Adrenal gland (tissue), 12 donors: ENCODE results near the gene CPSF7. TPM values are rescaled to one million over a fixed set of nuclear protein-coding genes. Genes with fewer than 3 reads are reported as not detected.

Source experiments
- DNase-seq, 7 donors: peaks; one replicate each; pipeline ENCODE4 v3.0.0-alpha.2; 2019 to 2020
- H3K27ac ChIP-seq, 5 donors: fragments of 200-600 bp; sonication (generic) in 4 of 5; 1 replicate in 3 of 5; 2 replicates in 2 of 5; pipeline versions ENCODE4 v1.5.1 to v1.8.0; 2016 to 2020; ENCODE audit warnings: mild to moderate bottlenecking in 1 of 5
- H3K27me3 ChIP-seq: fragments of 200-600 bp; 2 replicates; pipeline ENCODE4 v1.8.0; 2021
- H3K36me3 ChIP-seq, 2 donors: fragments of 200-600 bp; replicated peaks in 1 of 2; 1 replicate in 1 of 2; 2 replicates in 1 of 2; pipeline versions ENCODE4 v1.5.1 to v1.8.0; 2018 to 2022
- H3K4me1 ChIP-seq, 2 donors: fragments of 200-600 bp; replicated peaks in 1 of 2; 1 replicate in 1 of 2; 2 replicates in 1 of 2; pipeline versions ENCODE4 v1.5.1 to v1.8.0; 2018 to 2021
- H3K4me3 ChIP-seq, 4 donors: fragments of 200-600 bp; sonication (generic) in 3 of 4; one replicate each; pipeline ENCODE4 v1.5.1; 2016 to 2018
- H3K9me3 ChIP-seq, 3 donors: fragments of 200-600 bp; sonication (generic) in 1 of 3; replicated peaks in 1 of 3; 1 replicate in 2 of 3; 2 replicates in 1 of 3; pipeline versions ENCODE4 v1.5.1 to v1.8.0; 2016 to 2021
- CTCF ChIP-seq, 6 experiments: fragments of 450-650 bp in 4 of 6; fragments of 200-600 bp in 2 of 6; sonication (generic) in 1 of 6; IDR thresholded peaks; 1 replicate in 5 of 6; 2 replicates in 1 of 6; pipeline versions ENCODE4 v1.5.1 to v1.8.0; 2016 to 2021; ENCODE audit warnings: antibody characterized with exemption in 6 of 6, mild to moderate bottlenecking in 2 of 6, moderate library complexity in 1 of 6
- POLR2A ChIP-seq, 2 donors: fragments of 450-650 bp; IDR thresholded peaks; one replicate each; pipeline ENCODE4 v1.6.1; 2017; ENCODE audit warnings: antibody characterized with exemption in 2 of 2, mild to moderate bottlenecking in 2 of 2, moderate library complexity in 1 of 2
- WGBS, 4 donors: extraction: QIAGEN DNeasy Blood & Tissue Kit in 2 of 4; methylation state at CpG; one replicate each; pipeline versions ENCODE4 v1.1.5 to v1.1.7; 2013 to 2017; 5-methylcytosine and 5-hydroxymethylcytosine counted together
- intact Hi-C, 2 donors: fragments of 100-400 bp; cut with DNase I; formaldehyde crosslinking; loops; one replicate each; pipeline versions ENCODE4 v1.14.1 to v1.15.0; 2022 to 2023
- polyA plus RNA-seq, 3 donors: library from polyadenylated mRNA; stranded (reverse); fragments of 200-250 nt in 2 of 3; fragments of 350-450 nt in 1 of 3; fragmentation: Illumina TruSeq in 1 of 3; extraction: RNeasy Lipid Tissue Mini Kit (QIAGEN cat#74804) in 1 of 3; gene quantifications; one replicate each; pipeline ENCODE4 v1.2.3, GENCODE V29; 2013 to 2014
- total RNA-seq, 9 donors: library from RNA; depleted of rRNA in 4 of 9; stranded (reverse); fragments of >200 nt in 4 of 9; fragments of 120-200 nt in 1 of 9; fragmentation: NEBNext Ultra II Directional in 1 of 9; extraction: Animal tissue kit (Norgen Biotek cat#: 25700) in 1 of 9; gene quantifications; one replicate each; pipeline versions ENCODE4 v1.1.0 to v1.2.4, GENCODE V29; 2013 to 2023
- donor health status: healthy with polysubstance abuse.
- donor health status: Bipolar disorder and iron deficiency.
- donor health status: DM: yes; HTN: yes; CAD: no.
- donor health status: DM: no; HTN: no; CAD: no.
- donor health status: DM: no; HTN: no; CAD: no.
- donor health status: DM: yes; HTN: yes; CAD: no.

The CPSF7 gene
- total and polyA plus RNA-seq, 12 donors: 24.6 to 93.5 (median 71.9) TPM

- Histone ChIP-seq H3K4me1 (peaks cover 5 to 21% of the 10 kb centered on the region in 2 donors), H3K36me3 (peaks cover 0 to 98% of the 10 kb centered on the region in 2 donors), H3K27me3 (no peaks in the 10 kb centered on the region), H3K9me3 (no peaks in the 10 kb centered on the region), H3K27ac (peak overlapping the region in 1 of 5 donors; percentile 27), H3K4me3 (no peak overlapping the region)
- intact Hi-C loops: no loop called here
- no peak for DNase-seq
- TF ChIP-seq CTCF (IDR thresholded peaks at IDR 0.05) (no peak), POLR2A (IDR thresholded peaks at IDR 0.05) (no peak)
- WGBS, 4 donors: 53 to 66% (median 61%) methylated on average over 3 of the region's 3 CpGs
Measured at GRCh38 chr11:61416941-61417340, 12.8 kb downstream of the CPSF7 start.

GRCh38 chr11:61415381-61415780, 14.4 kb downstream of the CPSF7 start:
- no peak for DNase-seq
- H3K4me3 ChIP-seq: no peak overlapping the region
- H3K4me1 ChIP-seq: peaks cover 0 to 15% of the 10 kb centered on the region in 2 donors
- H3K27me3 ChIP-seq: no peaks in the 10 kb centered on the region
- no peaks in the 10 kb centered on the region for H3K9me3 ChIP-seq
- WGBS, 4 donors: 81 to 87% (median 82%) methylated on average over 6 of the region's 6 CpGs
- intact Hi-C loops: no loop called here
- TF ChIP-seq CTCF (IDR thresholded peaks at IDR 0.05) (no peak), POLR2A (IDR thresholded peaks at IDR 0.05) (no peak)
- H3K27ac ChIP-seq: no peak overlapping the region
- H3K36me3 ChIP-seq: peaks cover 0 to 99% of the 10 kb centered on the region in 2 donors

- Histone ChIP-seq H3K36me3 (peaks cover 0 to 99% of the 10 kb centered on the region in 2 donors), H3K9me3 (no peaks in the 10 kb centered on the region), H3K4me1 (peaks cover 0 to 15% of the 10 kb centered on the region in 2 donors), H3K27me3 (no peaks in the 10 kb centered on the region), H3K27ac (no peak overlapping the region), H3K4me3 (no peak overlapping the region)
- no peak for TF ChIP-seq POLR2A (IDR thresholded peaks at IDR 0.05)
- no peak for TF ChIP-seq CTCF (IDR thresholded peaks at IDR 0.05)
- WGBS, 4 donors: 69 to 89% (median 82%) methylated on average over 2 of the region's 2 CpGs
- intact Hi-C loops: no loop called here
- DNase-seq: no peak
Measured at GRCh38 chr11:61414547-61414946, 15.2 kb downstream of the CPSF7 start.

- Histone ChIP-seq H3K4me3 (no peak overlapping the region), H3K27ac (peak overlapping the region in 1 of 5 donors; percentile 35)
- 57 to 67% (median 62%) methylated on average over 3 of the region's 3 CpGs for WGBS, 4 donors
Measured at GRCh38 chr11:61413496-61413895, 16.3 kb downstream of the CPSF7 start.

More at GRCh38 chr11:61413496-61413895, 16.3 kb downstream of the CPSF7 start:
- TF ChIP-seq CTCF (IDR thresholded peaks at IDR 0.05) (no peak), POLR2A (IDR thresholded peaks at IDR 0.05) (no peak)
- peaks cover 0 to 15% of the 10 kb centered on the region in 2 donors for H3K4me1 ChIP-seq
- peaks cover 0 to 100% of the 10 kb centered on the region in 2 donors for H3K36me3 ChIP-seq
- intact Hi-C loops: no loop called here
- no peaks in the 10 kb centered on the region for H3K27me3 ChIP-seq
- no peaks in the 10 kb centered on the region for H3K9me3 ChIP-seq
- peak in 1 of 7 donors; percentile 50 for DNase-seq
